Epithelial cell of umbilical artery (primary cell): Measurements from ENCODE around the gene CYP26B1. TPM values are rescaled to one million over a fixed set of nuclear protein-coding genes. Genes with fewer than 3 reads are reported as not detected.

Experiments used
- total RNA-seq: library from RNA; depleted of rRNA; stranded (reverse); fragments of >200 nt; gene quantifications from 2 replicates; pipeline ENCODE4 v1.2.3, GENCODE V29; 2014

Gene CYP26B1
- total RNA-seq: under 0.01 and 0.32 TPM in 2 replicates

GRCh38 chr2:72147303-72147971 lies at the start of gene CYP26B1:
Gene CYP26B1 (minus strand): TSS chr2:72147862. CDS start chr2:72147834, 28 bp downstream.

